ENCODE results near the gene PLEKHG5.
A peak's percentile ranks its signal among the peaks of the same experiment; 100 is the strongest.
"Not testable (repeated sequence)": the region's sequence is repeated elsewhere in the genome, so short reads cannot be mapped to it uniquely, and the experiment has no call there.

Gene PLEKHG5

DNA sequence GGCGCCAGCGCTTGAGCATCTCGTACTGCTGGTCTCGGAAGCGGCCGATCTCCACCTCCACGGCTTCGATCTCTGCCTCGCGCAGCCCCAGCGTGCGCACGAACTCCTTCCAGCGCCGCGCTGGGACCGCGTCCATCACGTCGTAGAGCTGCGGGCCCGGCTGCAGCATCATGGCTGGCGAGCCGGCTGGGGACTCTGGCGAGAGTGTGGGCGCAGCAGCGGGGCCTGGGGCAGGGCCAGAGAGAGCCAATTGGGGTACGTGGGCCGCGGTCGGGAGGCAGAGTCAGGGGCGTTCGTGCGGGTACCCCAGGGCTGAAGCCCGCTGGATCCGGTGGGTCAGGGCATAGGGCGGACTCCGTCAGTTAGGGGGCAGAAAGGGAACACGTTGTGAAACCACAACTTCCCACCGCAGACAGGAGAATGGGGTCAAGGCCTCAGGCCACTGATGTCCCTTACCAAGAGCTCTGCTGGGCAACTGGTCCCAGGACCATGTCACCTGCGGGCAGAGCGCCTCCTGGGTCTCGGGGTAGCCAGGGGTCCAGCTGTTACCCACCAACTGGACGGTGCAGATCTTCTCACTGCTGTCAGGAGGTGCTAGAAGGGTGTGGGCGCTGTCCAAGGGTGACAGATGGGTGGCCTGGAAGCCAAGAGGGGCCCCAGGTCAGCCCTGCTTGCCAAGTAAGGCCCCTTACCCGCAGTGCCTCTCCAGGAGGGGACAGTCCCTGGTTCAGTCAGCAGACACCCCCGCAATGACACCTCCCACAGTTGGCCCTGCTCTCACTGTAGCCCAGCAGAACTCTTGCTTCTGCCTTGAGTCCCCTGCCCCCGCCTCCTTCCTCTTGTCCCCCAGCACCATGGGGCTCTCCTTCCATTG, 29.7 kb downstream of the PLEKHG5 start:
- DNase-seq (ENCODE audit: low read depth): no peak

GRCh38 chr1:6461051-6461530, 30.4 kb downstream of the PLEKHG5 start:
- DNase-seq (ENCODE audit: low read depth): no peak

- peak; percentile 97 for DNase-seq (ENCODE audit: low read depth)
Measured at GRCh38 chr1:6460301-6461050, 31.0 kb downstream of the PLEKHG5 start.

- DNase-seq (ENCODE audit: low read depth): peak; percentile 70
Measured at GRCh38 chr1:6459850-6460265, 31.6 kb downstream of the PLEKHG5 start.

DNA sequence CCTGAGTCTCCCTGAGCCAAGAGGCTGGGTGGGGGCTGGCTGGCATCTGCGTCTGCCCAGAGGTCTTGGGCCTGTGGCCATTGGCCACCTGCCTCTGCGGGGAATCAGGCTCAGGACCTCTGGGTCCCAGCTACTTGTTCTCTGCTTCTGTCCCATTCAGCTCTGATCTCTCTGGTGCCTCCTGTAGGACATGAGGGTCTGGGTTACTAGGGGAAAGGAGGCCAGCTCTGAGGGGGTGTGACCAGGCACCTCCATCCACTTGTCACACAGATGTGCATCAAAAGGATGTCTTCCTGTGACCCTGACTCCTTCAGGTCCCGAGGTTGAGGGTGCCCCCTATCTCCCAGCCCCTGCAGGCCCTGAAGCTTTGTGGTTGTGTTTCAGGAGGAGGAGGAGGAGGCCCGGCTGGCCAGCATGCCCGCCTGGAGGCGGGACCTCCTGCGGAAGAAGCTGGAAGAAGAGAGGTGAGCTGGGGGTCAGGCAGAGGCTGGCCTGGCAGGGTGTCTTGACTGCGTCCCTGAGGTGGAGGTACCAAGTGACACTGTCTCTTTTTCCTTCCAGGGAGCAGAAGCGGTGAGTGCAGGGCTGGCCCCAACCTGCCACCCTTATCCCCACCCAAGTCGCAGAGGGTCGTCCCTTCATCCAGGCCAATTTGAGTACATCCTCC, 34.5 kb downstream of the PLEKHG5 start:
- no peak for DNase-seq (ENCODE audit: low read depth)

- DNase-seq (ENCODE audit: low read depth): not testable (repeated sequence)
Measured at GRCh38 chr1:6455752-6456520, 35.5 kb downstream of the PLEKHG5 start.

DNA sequence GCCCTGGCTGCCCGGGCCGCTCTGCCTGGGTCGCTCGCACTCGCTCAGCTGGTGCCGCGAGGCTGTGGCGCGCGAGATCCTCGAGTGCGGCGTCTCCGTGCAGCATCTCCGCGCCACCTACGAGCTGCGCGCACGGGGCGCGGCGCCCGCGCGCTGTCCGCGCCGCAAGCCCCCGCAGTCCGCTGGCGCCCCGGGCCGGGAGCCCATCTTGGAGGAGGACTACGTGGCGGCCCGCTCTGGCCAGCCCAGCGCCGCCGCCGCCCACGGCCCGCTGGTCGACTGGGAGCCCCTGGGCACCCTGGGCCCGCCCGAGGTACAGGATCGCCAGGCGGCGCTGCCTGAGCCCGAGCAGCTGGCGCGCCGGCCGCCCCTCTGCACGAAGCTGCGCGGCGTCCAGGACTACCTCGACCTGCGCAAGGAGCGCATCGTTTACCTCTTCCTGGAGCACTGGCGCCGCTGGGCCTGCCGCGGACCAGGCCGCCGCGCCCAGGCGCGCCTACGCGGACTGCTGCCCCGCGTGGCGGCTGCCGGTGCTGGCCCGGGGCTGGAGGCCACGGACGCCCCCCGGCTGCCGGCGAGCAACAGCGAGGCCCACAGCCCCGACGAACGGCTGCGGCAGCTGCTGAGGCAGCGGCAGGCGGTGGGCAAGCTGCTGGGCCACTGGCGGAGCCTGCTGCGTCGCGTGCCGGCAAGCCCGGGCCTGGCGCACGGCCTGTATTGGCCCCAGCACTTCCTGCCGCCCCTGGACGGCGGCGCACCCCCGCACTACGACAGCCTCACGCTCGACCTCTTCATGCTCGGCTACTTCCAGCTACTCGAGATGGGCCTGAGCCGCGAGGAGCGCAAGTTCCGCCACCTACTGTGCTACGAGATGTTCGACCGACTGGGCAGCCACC, 36.4 kb downstream of the PLEKHG5 start:
- no peak for DNase-seq (ENCODE audit: low read depth)

DNA sequence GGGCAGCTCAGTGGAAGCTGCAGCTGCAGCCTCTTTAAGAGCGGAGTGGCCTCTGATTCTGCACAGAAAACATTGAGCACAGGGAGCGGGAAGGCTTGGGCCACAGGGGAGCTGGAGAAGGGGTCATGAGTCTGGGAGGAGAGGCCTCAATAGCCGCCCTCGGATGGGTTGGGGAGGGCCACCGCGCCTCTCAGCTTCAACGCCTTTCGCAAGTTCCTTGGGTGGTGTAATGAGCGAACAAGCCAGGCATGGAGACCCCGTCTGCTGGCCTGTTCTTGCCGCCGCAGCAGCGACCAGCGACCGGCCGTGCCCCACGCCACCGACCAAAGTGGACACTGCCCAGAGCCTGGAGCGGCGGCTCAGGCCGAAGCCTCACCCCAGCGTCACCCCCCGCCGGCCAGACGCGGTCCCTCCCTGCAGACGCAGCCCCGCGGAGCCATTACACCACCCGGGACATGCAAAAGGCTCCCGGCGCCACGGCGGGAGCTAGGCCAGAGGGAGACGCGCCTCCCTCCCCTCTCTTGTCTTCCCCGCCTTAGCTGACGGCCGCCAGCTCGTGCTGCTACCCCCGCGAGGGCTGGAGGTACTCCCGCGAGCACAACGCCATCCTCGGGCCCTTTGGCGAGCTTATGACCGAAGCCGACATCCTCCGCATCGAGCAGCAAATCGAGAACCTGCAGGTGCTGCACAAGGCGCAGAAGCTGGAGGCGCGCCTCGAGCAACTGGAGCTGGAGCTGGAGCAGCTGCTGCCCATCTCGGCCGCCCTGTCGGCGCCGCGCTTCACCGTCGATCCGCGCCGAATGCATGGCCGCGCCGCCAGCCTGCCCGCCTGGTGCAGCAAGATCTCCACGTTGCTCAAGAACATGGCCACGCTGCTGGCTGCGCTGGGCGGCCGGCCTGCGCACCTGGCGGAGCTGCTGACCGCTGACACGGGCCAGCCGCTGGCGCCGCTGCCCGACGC, 37.3 kb downstream of the PLEKHG5 start:
- DNase-seq (ENCODE audit: low read depth): not testable (repeated sequence)

DNA sequence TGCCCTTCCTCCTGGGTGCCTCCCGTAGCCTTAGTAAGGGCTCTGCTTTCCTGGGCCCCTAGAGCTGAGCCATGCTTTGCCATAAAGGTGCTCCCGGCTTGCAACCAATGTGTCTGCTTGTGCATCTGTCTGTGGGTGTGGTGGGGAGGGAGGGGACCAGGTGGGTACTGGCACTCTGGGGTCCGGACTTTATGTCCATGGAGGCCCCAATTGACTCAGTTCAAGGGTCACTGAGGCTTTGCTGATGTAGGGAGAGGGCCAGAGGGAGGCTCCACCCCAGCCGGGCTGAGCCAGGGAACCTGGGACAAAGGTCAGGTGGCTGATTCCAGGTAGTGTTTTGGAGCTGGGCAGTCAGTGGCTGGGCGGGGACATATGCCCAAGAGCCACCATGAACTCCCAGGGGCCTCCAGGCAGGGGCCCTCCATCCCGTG, 40.5 kb downstream of the PLEKHG5 start:
- DNase-seq (ENCODE audit: low read depth): no peak

GRCh38 chr1:6450486-6450885, 41.0 kb downstream of the PLEKHG5 start:
- DNase-seq (ENCODE audit: low read depth): not testable (repeated sequence)

DNA sequence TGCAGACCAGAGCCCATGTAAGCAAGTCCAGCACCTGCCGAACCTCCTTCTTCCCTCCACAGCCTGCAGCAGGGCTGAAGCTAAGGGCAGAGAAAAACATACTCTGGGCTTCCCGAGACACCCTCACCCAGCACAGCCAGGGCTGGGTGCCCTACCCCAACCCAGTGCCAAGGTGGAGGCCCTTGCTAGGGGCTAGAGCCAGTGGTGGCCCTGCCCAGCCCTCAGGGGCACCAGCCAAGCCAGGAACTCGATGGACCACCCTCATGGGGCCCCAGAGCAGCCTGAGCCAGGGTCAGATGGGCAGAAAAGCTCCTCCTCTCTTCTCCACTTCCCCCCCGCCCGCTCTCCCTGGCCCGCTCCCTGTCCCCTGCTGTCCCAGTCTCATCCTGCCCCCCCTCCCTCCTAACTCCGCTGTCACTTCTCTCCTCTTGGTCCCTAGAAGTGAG, 41.4 kb downstream of the PLEKHG5 start:
- DNase-seq (ENCODE audit: low read depth): no peak

DNA sequence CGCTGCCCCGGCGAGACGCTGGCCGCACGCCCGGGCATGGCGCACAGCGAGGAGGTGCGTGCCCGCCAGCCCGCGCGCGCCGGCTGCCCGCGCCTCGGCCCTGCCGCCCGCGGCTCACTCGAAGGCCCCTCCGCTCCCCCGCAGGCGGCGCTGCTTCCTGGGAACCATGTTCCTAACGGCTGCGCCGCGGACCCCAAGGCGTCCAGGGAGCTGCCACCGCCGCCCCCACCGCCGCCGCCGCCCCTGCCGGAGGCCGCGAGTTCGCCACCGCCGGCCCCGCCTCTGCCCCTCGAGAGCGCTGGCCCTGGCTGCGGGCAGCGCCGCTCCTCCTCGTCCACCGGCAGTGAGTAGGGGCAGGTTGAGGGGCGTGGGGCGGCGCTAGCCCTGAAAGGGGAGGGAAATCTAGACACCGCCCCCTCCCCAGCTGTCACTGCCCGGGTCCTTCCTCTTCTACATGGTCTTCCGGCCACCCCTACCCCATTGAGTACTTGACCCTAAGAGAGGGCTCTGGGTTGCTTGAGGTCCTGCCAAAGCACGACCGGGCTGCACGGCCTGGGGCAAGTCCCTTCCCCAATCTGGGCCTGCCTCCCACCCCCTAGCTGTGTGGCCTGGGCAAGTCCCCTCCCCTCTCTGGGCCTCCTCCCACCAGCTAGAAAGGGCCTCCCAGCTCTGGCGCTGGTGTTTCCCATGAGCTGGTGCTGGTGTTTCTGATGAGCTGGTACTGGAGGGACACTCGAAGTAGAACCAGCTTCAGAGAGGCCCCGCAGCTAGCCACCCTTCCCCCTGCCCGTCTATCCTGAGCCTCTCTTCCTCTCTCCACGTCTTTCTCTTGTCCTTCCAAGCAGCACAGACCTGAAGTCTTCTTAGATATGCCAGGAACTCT, 42.5 kb downstream of the PLEKHG5 start:
- DNase-seq (ENCODE audit: low read depth): peak; percentile 36

- peak; percentile 50 for DNase-seq (ENCODE audit: low read depth)
Measured at GRCh38 chr1:6447818-6448748, 43.4 kb downstream of the PLEKHG5 start.

DNA sequence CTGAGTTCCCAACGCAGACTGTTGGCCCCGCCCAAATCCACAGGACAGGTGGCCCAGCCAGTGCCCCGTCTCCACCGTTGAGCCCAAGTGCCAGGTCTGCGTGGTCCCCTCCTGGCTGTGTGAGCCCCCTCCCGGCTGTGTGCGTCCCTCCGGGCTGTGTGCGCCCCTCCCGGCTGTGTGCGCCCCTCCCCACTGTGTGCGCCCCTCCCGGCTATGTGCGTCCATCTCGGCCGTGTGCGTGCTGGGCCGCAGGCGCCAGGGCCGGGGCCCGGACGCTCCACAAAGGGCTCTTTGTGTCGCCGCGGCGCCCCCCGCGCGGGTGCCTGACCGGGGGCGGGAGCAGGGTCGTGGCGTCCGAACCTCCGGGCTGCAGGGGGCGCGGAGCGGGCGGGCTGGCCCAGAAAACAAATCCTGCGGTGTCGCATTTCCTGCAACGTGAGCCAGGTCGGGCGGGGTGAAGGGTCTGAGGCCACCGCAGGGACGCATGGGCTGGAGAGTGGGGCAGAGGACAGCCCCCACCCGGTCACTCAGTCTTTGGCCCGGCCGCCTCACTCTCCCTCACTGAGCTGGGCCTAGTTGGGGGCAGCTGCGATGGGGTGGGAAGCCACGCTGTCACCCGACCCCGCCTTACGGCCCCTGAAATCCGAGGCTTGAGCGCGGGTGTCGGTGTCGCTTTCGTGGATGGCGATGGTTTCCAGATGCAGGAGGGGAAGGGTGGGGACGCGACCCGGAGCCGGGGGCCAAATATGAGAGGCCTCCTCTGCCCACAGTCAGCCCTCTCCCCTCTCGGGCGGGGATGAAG, 44.2 kb downstream of the PLEKHG5 start:
- DNase-seq (ENCODE audit: low read depth): no peak

DNA sequence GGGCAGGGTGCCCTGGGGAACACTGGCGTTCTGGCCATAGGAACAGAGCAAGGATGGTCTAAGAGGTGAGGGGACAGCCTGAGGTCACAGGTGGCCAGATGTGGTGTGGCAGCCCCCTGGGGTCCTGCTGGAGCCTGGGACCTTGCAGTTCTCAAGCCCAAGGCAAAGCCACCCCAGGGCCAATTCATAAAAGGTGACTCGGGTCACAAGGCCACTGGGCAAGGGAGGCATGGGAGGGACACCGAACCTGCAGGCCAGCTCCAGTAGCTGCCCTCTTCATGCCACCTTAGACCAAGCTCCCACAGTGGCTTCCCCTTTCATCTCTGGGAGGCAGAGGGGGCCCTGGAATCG, 44.8 kb downstream of the PLEKHG5 start:
- DNase-seq (ENCODE audit: low read depth): no peak

- DNase-seq (ENCODE audit: low read depth): not testable (repeated sequence)
Measured at GRCh38 chr1:6445929-6446328, 45.5 kb downstream of the PLEKHG5 start.
